Hematopoietic multipotent progenitor cell treated with erythropoietin and hydrocortisone succinate and interleukin-3 and kit ligand, for 6 days (in vitro differentiated cells): ENCODE data around the gene PRKAA2.
"Not testable (repeated sequence)": the region's sequence is repeated elsewhere in the genome, so short reads cannot be mapped to it uniquely, and the experiment has no call there.

Experiments
- DNase-seq: peaks from one replicate; pipeline ENCODE4 v3.0.0-alpha.2; 2015

The PRKAA2 gene

GRCh38 chr1:56644919-56645676, at the start of gene PRKAA2:
Gene PRKAA2, plus strand, starts transcription at chr1:56645314. Its CDS starts 74 bp downstream, at chr1:56645388.
- peak; percentile 16 for DNase-seq

- DNase-seq: not testable (repeated sequence)
These were observed 49.5 kb upstream of the PRKAA2 start for GRCh38 chr1:56595397-56596191.

- not testable (repeated sequence) for DNase-seq
These were observed 35.0 kb upstream of the PRKAA2 start for GRCh38 chr1:56610097-56610496.

- not testable (repeated sequence) for DNase-seq
These were observed 34.3 kb upstream of the PRKAA2 start for GRCh38 chr1:56610770-56611169.

- no peak for DNase-seq
These were observed 28.0 kb upstream of the PRKAA2 start for GRCh38 chr1:56617141-56617540.

- DNase-seq: no peak
These were observed 19.2 kb upstream of the PRKAA2 start for GRCh38 chr1:56625819-56626440.

- no peak for DNase-seq
These were observed 18.6 kb upstream of the PRKAA2 start for GRCh38 chr1:56626546-56626945.

GRCh38 chr1:56627019-56627635, 18.0 kb upstream of the PRKAA2 start:
- DNase-seq: no peak

- no peak for DNase-seq
These were observed 17.5 kb upstream of the PRKAA2 start for GRCh38 chr1:56627636-56628039.

- no peak for DNase-seq
These were observed 14.3 kb upstream of the PRKAA2 start for GRCh38 chr1:56630786-56631185.

- no peak for DNase-seq
These were observed 13.2 kb upstream of the PRKAA2 start for GRCh38 chr1:56631901-56632300.

GRCh38 chr1:56634981-56635380, 10.1 kb upstream of the PRKAA2 start:
- DNase-seq: no peak

GRCh38 chr1:56638248-56638647, 6.9 kb upstream of the PRKAA2 start:
- no peak for DNase-seq

GRCh38 chr1:56639211-56639610, 5.9 kb upstream of the PRKAA2 start:
- DNase-seq: no peak

GRCh38 chr1:56643661-56644060, 1.5 kb upstream of the PRKAA2 start:
- no peak for DNase-seq

GRCh38 chr1:56644064-56644918, 823 bp upstream of the PRKAA2 start:
- no peak for DNase-seq

- DNase-seq: no peak
These were observed 677 bp downstream of the PRKAA2 start for GRCh38 chr1:56645677-56646305.

- no peak for DNase-seq
These were observed 1.5 kb downstream of the PRKAA2 start for GRCh38 chr1:56646611-56647010.

GRCh38 chr1:56647106-56647505, 2.0 kb downstream of the PRKAA2 start:
- no peak for DNase-seq

- no peak for DNase-seq
These were observed 3.4 kb downstream of the PRKAA2 start for GRCh38 chr1:56648546-56648945.

- no peak for DNase-seq
These were observed 9.2 kb downstream of the PRKAA2 start for GRCh38 chr1:56654126-56654923.
